Hepatocyte (in vitro differentiated cells): ENCODE data around the gene SERPINF2.

Source experiments
- EZH2 ChIP-seq: fragments of 200-600 bp; sonication (generic); IDR thresholded peaks from 2 replicates; pipeline ENCODE4 v1.6.1; 2016; ENCODE audit warnings: antibody characterized with exemption, mild to moderate bottlenecking, borderline replicate concordance
- EZH2phosphoT487 ChIP-seq: fragments of 200-600 bp; sonication (generic); IDR thresholded peaks from one replicate; pipeline ENCODE4 v1.6.1; 2018; ENCODE audit warnings: antibody characterized with exemption, mild to moderate bottlenecking, low read depth, moderate library complexity; ENCODE audit not compliant: unreplicated experiment, severe bottlenecking
- TF ChIP-seq, protein P1 (sequence below): fragments of 200-600 bp; sonication (generic); IDR thresholded peaks from 2 replicates; pipeline ENCODE4 v1.5.1; 2016; ENCODE audit warnings: antibody characterized with exemption, mild to moderate bottlenecking; ENCODE audit not compliant: poor library complexity

DNA sequence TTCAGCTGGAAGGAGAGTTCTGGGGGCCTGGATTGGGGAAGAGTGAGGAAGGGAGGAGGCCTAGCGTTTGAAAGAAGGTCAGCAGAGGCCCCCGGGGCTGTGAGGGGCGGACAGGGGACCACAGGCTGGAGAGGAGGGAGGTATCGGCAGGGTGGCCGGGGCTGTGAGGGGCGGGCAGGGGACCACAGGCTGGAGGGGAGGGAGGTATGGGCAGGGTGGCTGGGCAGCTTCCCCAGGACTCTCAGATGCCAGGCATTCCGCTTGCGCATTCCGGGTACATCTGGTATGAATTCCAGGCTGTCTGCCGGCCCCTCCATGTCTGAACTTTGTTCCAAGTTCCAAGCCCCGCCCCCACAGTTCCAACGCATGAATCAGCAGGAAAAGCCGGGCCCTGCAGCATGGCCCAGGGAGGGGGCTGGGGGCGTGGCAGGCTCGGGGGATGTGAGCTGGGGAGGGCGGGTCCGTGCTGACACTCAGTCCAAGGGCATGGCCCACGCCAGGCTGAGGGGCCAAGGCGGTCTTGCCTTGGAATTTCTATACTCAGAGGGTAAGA, 28.2 kb upstream of the SERPINF2 start:
- TF ChIP-seq, protein P1, sequence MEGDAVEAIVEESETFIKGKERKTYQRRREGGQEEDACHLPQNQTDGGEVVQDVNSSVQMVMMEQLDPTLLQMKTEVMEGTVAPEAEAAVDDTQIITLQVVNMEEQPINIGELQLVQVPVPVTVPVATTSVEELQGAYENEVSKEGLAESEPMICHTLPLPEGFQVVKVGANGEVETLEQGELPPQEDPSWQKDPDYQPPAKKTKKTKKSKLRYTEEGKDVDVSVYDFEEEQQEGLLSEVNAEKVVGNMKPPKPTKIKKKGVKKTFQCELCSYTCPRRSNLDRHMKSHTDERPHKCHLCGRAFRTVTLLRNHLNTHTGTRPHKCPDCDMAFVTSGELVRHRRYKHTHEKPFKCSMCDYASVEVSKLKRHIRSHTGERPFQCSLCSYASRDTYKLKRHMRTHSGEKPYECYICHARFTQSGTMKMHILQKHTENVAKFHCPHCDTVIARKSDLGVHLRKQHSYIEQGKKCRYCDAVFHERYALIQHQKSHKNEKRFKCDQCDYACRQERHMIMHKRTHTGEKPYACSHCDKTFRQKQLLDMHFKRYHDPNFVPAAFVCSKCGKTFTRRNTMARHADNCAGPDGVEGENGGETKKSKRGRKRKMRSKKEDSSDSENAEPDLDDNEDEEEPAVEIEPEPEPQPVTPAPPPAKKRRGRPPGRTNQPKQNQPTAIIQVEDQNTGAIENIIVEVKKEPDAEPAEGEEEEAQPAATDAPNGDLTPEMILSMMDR, result no peak
- TF ChIP-seq EZH2phosphoT487, result no peak
- TF ChIP-seq EZH2, result no peak
